GM21825 (cell line): ENCODE results near the gene FOXL1.

ENCODE experiments used
- ATAC-seq: cut with Tn5 transposase; IDR thresholded peaks from one replicate; pipeline ENCODE4 v1.9.1; 2021; ENCODE audit warnings: mild to moderate bottlenecking, moderate library complexity; ENCODE audit not compliant: unreplicated experiment

FOXL1 gene

GRCh38 chr16:86578061-86578599, at the start of gene FOXL1:
Gene FOXL1, plus strand, starts transcription at chr16:86578549. Its CDS starts 175 bp downstream, at chr16:86578724.
- ATAC-seq: no peak

GRCh38 chr16:86529160-86529559, 49.2 kb upstream of the FOXL1 start:
- ATAC-seq: no peak

GRCh38 chr16:86530251-86531190, 47.8 kb upstream of the FOXL1 start:
- ATAC-seq: no peak

- ATAC-seq: no peak
These were observed 47.2 kb upstream of the FOXL1 start for GRCh38 chr16:86531191-86531545.

- no peak for ATAC-seq
These were observed 46.5 kb upstream of the FOXL1 start for GRCh38 chr16:86531641-86532525.

GRCh38 chr16:86532526-86532815, 45.9 kb upstream of the FOXL1 start:
- no peak for ATAC-seq

GRCh38 chr16:86533076-86533475, 45.3 kb upstream of the FOXL1 start:
- ATAC-seq: no peak

GRCh38 chr16:86533767-86534351, 44.5 kb upstream of the FOXL1 start:
- no peak for ATAC-seq

- no peak for ATAC-seq
These were observed 43.4 kb upstream of the FOXL1 start for GRCh38 chr16:86534779-86535615.

GRCh38 chr16:86536621-86537020, 41.7 kb upstream of the FOXL1 start:
- ATAC-seq: no peak

GRCh38 chr16:86537486-86537885, 40.9 kb upstream of the FOXL1 start:
- no peak for ATAC-seq

- no peak for ATAC-seq
These were observed 40.1 kb upstream of the FOXL1 start for GRCh38 chr16:86538196-86538780.

- ATAC-seq: no peak
These were observed 37.5 kb upstream of the FOXL1 start for GRCh38 chr16:86540894-86541293.

GRCh38 chr16:86541560-86541959, 36.8 kb upstream of the FOXL1 start:
- ATAC-seq: no peak

GRCh38 chr16:86542756-86543750, 35.3 kb upstream of the FOXL1 start:
- no peak for ATAC-seq

GRCh38 chr16:86545481-86545880, 32.9 kb upstream of the FOXL1 start:
- no peak for ATAC-seq

- no peak for ATAC-seq
These were observed 32.3 kb upstream of the FOXL1 start for GRCh38 chr16:86545954-86546637.

- ATAC-seq: no peak
These were observed 31.7 kb upstream of the FOXL1 start for GRCh38 chr16:86546638-86547013.
